GM19328 (cell line): ENCODE data around the gene CEP104.

ENCODE experiments used
- ATAC-seq: cut with Tn5 transposase; IDR thresholded peaks from one replicate; pipeline ENCODE4 v1.9.1; 2021; ENCODE audit warnings: mild to moderate bottlenecking, moderate library complexity; ENCODE audit not compliant: unreplicated experiment

The CEP104 gene

DNA sequence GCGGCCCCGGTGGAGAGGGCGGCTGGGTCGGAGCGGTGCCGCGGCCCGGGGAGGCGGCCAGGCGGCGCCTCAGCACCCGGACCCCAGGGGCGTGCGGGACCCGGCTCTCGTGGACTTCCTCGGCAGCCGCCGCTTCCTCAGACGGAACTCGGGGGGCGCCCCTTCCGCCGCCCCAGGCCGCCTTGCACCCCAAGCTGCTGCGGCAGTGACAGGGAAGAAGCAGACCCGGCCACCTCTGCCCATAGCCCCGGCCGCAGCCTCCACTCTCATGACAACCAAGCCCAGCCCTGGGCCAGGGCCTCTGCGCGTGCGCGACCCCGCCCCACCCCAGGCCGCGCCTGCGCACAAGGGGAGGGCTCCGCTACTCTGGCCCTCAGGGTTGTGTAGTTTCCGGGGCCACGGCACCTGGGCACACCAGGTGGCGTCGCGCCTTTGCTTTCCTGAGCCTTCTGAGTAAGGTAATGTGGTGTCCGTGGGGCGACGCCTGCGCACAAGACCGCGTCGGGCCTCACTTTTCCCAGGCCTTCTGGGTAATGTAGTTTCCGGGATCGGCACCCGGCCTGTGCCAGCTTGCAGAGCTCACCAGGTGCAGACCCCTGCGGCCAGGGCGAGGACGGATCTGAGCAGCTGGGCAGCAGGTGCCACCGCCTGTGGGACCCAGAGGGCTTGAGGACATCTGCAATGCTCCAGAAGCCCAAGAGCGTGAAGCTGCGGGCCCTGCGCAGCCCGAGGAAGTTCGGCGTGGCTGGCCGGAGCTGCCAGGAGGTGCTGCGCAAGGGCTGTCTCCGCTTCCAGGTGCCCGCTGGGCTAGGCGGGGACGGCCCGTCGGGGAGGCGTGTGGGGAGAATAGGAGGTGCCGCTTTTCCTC is at the start of gene CEP104, which contains the start of gene DFFB:
TSS of gene CEP104 (minus strand) at position 289 of the 868 bp plus-strand sequence. CDS start 4,804 bp downstream, outside the sequence.
TSS of gene DFFB (plus strand) at position 554 of the 868 bp plus-strand sequence. CDS start at position 682, 128 bp downstream.
- ATAC-seq = peak; percentile 94

DNA sequence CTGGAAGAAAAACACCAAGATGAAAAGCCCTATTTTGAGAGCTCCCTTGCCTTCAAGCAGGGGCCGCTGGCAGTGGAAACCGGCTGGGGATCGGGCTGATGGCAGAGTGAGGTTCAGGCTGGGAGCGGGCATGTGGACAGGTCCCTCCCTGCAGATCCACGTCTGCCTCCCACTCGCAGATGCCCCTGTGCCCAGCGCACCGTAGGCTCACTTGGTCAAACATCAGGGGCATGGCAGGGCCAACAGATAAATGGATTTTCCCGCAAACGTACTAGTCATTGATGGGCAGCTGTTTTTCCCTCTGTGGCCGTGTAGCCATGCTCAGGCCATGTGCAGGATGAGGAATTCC is 49.6 kb upstream of the CEP104 start:
- no peak for ATAC-seq

DNA sequence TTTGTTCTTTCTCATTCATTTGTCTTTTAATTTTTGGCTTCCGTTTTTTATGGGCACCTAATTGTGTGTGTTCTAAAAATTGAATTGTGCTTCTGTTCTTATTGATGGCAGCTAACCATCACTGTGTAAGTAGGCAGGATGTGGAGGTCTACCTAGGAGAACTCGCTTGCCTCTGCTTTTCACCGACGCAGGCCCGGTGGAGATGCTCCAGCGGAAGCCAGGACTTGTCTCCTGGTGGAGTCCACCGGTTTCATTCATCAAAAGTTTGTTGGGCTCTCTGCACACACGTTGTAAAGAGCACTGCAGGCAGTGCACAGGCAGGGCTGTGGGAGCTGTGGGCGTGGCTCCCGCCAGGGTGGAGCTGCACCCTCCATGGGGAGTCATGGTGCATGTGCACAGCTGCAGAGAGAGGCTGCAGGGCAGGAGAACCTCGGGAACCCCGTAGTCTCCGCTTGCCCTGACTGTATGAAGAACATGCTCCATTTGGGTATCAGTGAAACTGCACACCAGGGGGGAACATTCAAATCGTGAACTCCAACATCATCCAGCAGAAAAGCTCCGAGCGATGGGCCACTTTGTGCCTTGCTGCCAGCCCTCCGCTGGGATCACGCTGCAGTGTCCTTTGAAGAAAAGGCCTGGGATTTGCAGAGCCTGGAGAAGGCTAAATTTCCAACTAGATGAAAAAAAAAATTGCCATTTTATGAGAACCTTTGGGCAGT is 49.1 kb upstream of the CEP104 start:
- ATAC-seq = no peak

DNA sequence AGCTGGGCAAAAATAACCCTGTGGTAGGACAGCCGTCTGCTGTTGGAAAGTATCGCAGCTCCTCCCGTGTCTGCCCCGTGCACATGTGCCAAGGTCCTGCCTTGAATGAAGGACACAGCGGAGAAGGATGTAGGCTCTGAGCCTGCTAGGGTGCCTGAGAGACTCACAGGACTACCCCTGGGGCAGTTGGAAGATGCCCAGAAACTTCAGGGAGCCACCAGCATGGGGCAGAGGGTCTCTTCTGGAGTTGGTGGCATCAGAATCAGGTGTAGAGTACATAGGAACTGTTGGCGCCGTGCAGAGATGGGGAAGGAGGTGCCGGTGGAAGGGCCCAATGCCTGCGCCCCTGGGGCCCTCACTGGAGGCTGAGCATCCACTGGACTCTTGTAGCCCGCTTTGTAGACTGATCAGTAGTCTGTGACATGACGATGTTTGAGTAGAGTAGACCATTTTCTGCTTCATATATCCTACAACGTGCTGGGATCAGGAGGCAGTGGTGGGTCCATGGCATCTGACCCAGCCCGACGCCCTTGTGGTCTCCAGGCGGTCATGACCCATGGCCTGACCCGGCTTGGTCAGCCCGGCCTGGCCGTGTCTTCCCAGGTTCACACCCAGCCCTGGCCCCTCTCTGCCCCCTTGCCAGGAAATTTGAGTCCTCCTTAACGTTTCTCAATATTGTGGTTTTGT is 48.4 kb upstream of the CEP104 start:
- no peak for ATAC-seq

DNA sequence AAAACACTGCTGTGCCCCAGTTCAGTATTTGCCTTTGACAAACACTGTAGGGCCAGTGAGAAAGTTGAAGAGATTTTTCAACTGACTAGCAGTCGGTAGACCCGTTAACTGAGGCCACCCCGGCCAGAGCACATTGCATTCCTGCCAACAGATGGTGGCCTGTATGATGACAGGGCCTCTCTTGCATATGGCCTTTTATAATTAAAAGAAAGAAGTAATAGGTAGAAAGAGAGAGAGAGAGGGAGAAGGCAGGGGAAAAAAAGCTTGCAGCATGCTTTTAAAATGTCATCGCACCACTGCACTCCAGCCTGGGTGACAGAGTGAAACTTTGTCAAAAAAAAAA is 47.8 kb upstream of the CEP104 start:
- no peak for ATAC-seq

DNA sequence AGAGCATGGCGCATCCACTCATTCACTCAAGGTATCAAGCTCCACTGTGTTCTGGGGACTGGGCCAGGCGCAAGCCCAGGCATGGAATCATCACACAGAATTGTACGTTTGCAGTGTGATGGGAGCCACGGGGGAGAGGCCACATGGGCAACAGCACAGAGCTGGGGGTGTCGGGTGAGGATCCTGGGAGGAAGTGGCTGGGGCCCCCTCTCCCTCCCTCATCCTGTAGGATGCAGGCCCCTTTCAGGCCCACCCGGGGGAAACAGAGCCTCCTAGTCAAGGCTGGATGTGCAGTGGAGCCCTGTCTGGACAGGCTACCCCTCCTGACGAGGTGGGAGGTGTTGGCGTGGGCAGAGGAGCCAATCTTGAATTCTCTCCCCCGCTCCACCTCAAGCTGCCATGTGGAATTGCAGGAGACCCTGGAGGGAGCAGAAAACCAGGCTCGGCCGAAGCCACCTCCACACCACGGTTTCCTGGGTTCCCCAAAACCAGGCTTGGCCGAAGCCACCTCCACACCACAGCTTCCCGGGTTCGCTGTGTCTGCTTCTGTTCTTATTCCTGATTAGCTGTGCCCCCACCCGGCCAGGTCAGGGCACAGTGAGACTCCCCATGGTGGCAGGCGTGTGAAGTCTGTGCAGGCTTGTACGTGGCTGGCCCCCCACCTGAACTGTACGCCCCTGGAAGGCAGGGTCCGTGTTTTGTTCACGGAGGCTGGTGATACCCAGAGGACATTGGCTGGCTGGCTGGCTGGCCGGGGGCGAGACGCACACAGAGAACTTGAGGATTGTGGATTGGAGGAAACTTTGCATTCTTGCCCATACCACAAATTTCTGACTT is 47.2 kb upstream of the CEP104 start:
- no peak for ATAC-seq

DNA sequence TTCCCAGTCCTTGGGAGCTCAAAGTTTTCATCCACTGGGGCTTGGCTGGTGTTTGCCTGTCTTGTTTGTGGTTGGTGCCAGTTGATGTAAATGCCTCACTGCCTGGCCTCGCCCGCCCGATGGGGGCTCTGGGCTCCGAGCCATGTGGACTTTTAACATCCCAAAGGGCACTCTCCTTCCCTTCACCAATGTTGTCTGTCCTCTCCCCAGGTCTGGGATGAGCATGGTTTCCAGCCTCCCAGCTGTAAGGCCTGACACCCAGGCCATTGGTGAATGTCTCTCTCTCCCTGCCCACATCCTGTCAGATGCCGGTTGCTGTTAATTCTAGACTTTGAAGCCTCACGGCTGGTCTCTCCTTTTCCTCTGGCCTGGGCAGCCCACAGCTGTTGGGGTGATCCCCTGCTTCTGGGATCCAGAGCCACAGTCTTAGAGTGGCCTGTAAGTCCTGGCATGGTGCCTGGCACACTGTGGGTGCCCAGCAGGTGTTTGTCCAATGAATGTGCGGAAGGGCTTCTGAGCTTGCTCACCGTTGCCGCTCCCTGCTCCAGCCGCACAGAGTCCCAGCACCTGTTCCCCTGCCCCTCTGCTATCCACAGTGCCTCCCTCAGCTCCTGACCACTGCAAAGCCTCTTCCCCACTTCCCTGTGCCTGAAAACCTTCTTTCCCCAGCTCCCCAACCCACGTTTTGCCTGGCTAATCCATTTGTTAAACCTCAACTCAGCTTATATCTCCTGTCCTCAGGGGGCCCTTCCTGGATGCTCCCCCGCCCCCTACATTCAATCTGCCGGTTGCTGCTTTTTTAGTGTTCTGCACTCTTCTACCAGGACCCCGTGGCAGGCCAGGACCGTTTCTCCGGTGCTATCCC is 46.4 kb upstream of the CEP104 start:
- no peak for ATAC-seq

DNA sequence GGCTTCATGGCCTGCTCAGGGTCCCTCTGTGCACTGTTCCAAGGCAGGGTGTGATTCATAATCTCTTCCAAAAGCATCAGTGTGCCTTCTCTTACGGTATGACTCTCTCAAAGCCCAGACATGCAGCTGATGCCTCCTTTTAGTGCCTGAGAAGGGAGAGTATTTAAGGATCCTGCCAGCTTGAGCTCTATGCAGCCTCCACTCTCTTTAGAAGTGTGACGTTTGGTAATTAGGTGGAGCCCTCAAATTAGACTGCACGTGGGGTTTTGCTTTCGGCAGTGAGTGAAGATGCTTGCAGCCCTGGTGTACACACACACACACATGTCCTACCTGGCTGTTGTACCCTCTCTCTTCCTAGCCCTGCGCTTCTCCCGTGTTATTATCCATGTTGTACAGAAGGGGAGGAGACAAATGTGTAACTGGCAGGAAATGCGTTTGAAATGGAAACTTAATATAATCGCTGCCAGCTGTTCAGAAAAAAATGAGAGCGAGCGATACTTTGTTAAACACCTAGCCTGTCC is 45.6 kb upstream of the CEP104 start:
- ATAC-seq = no peak

DNA sequence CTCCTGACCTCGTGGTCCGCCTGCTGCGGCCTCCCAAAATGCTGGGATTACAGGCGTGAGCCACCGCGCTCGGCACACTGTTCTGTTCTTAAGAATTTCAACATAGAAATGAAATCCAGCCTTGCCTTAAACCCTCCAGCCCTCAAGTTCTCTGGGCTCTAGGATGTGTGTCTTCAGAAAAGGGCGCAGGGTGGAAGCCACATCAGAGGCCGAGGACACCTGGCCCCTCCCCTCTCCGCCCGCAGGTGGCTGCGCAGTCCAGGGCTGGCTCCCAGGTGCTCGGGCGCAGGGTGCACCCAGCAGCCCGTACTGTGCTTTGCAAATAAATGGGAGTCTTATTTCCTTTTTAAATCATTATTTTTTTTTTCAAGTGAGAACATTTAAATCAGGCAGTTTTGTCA is 45.1 kb upstream of the CEP104 start:
- ATAC-seq = no peak

DNA sequence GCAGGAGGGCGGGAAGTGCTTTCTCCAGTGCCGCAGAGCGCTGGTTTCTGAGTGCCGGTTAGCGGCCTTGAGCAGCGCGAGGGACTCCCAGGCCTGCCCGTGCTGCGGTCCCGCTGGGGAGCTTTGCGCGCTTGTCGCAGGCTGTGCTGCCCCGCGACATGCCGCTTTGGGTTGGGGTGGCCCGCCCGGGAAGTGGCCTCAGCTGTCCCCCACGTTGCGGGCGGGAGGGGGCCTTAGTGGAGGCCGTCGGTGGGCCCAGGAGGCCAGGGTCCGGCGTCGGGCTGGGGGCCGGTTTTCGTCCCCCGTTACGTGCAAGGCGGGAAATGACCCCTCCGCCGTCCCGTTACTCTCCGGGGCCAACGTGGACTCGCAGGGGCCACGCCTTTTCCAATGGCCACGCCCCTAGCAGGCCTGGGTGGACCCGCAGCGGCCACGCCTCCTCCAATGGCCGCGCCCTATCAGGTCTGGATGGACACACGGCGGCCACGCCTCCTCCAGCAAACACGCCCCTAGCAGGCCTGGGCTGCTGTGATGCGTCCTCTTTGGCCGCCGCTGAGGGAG is 44.0 kb upstream of the CEP104 start:
- peak; percentile 49 for ATAC-seq

DNA sequence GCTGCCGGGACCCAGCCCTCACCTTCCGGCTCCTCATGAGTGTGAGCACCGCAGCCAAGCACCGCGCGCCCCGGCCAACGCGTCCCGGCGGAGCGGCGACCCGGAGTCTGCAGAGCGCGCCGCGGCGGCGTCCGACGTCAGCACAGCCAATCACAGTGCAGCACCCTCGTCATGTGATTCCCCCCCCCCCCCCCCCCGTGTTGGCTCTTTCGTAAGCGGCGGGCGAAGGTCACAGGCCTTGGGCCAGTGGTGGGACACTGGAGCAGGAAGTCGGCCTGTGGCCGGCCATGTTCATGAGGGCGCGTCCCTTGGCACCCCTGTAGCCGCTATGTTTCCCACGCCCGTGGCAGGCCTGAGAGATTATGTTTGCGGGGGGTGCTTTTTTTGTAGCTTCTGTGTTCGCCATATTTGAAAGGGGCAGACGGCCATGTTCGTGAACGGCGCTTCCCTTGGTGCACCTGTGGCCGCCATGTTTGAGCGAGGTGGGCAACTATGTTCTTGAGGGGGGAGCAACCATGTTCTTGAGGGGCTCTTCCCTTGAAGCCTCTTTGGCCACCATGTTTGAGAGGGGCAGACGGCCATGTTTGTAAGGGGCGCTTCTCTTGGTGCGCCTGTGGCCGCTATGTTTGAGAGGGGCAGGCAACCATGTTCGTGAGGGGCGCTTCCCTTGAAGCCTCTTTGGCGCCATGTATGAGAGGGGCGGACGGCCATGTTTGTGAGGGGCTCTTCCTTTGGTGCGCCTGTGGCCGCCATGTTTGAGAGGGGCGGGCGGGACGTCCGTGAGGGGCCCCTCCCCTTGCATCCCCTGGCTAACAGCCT is 43.3 kb upstream of the CEP104 start, which contains the start of gene C1orf174:
TSS of gene C1orf174 (minus strand) at position 123 of the 819 bp plus-strand sequence. CDS start at position 37, 86 bp downstream.
- peak; percentile 68 for ATAC-seq

DNA sequence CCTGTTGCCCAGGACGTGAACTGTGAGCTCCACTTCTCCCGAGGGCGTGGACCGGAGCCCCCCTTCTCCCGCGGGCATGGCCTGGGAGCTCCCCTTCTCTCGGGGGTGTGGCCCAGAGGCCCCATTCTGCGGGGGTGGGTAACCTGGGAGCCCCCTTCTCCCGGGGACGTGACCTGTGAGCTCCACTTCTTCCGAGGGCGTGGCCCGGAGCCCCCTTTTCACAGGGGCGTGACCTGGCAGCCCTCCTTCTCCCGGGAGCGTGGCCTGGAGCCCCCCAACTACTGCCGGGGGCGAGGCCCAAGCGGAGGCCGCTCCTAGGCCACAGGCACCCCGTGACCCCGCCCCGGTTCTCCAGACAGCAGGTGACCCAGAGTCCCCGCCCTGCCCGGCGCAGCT is 42.7 kb upstream of the CEP104 start:
- ATAC-seq = peak; percentile 2

DNA sequence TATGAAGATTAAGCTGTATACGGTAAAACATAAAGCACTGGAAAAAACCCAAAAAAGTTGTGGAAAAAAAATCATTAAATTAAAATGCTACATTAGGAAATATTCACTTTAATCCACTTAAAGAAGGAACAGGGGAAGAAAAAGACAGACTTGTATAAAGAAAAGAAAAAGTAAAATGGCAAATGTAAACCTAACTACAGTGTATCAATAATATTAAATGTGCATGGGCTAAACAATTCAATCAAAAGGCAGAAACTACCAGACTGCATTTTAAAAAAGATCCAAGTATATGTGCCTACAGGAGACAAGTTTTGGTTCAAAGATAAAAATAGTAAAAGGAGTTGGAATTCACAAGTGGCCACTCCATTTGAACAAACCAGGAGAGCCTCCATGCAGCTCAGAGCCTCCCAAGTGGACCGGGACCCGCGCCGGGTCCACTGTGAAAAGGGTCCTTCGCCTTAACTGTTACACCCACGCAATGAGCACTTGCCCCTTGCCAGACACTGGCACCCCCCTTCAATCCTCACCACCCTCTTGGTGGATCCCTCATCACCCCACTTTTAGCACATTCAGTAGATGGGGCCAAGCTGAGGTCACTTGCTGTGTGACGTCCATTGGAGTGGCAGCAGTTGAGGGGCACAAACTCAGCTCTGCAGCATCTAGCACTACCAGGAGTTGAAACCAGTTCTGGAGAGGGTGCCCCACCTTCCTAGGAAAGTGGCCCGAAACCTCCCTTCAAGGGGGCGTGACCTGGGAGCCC is 42.2 kb upstream of the CEP104 start:
- ATAC-seq = no peak

DNA sequence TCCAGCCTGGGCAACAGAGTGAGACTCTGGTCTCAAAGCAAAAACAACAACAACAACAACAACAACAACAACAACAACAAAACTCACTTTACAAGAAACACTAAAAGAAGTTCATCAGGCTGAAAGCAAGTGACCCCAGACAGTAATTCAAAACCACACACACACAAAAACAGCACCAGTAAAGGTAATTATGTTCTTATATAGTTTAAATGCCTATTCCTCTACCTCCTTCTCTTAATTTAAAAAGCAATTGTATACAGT is 41.4 kb upstream of the CEP104 start:
- ATAC-seq = no peak

DNA sequence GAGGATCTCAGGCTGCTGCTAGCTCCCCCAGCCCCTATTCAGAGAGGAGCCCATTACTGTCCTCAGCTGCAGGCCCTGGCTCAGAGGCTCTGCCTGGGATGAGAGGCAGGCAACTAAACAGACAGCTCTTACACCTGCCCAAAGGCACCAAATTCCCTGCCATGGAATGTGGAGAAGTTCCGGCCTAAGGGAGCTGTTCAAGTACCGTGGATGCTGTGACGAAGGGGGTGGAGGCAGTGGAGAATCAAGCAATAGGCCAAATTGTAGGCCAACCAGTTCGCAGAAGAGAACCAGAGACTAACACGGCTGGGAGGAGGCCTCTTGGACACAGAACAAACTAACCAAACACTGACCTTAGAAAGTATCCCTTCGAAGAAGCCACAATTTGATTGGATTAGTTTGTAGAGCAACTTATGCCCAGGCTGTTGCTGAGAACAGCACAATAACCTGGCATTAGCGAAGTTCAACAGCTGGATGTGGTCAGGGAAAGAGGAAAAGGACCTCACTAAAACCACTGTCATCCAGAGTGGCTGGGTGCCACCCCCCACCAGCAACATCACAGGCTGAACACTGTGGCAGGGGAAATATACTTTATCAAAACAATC is 39.5 kb upstream of the CEP104 start:
- no peak for ATAC-seq

DNA sequence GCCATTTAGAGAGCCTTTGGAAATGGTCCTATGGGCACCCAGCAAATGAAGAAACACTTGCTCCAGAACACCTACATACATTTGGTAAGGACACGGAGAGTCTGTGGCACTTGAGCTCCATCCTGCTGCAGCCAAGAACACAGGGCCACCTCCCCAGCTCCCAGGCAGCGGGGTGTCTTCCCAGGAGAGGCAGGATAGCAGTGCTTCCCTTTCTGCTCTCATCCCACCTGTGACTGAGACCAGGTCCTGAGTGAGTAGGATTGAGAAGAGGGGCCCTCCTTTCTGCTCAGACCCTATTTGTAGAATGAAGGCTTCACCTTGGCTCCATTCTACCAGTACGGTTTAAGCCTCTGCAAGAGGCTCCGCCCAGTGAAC is 38.9 kb upstream of the CEP104 start:
- ATAC-seq = no peak

DNA sequence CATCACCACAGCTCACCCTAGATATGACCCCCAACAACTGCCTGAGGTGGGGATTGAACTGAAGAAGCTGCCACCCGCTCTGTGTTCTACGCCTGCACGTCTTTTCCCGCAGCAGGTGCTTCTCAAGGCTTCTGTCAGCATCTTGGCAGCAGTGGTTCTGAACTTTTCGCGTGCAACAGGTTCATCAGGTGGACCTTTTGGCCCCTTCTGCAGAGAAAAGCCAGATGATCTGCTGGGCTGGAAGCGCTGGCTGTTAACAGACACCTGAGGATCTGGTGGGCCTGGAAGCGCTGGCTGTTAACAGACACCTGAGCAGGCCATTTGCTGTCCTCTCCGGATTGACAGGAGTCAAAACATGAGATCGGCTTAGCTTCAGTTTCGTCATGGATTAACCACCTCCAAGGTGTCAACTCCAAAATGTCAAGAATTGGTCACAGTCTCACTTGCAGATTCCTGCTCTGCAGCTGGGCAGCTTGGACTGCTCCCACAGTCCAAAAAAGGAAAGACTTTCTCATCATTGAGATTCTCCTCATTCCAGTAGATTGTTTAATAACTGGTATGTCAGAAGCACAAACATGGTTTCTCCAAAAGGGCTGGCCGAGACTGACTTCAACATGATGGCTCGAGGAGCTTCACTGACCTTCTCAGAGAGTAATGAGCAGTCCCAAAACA is 38.4 kb upstream of the CEP104 start:
- ATAC-seq = no peak
